HG02970 (cell line): ENCODE results near the gene SIRT3.
"Not testable (repeated sequence)": the region's sequence is repeated elsewhere in the genome, so short reads cannot be mapped to it uniquely, and the experiment has no call there.

ENCODE experiments used
- ATAC-seq: cut with Tn5 transposase; IDR thresholded peaks from one replicate; pipeline ENCODE4 v1.9.1; 2021; ENCODE audit warnings: mild to moderate bottlenecking, moderate library complexity, moderate number of reproducible peaks; ENCODE audit not compliant: unreplicated experiment, low FRiP score

Gene SIRT3

GRCh38 chr11:189200-189783 lies 46.9 kb downstream of the SIRT3 start:
- peak; percentile 19 for ATAC-seq

- not testable (repeated sequence) for ATAC-seq
Observed at GRCh38 chr11:180242-180641, 55.9 kb downstream of the SIRT3 start.
